Endothelial cell of umbilical vein (primary cell): ENCODE measurements around the gene EXOC6B. TPM values are rescaled to one million over a fixed set of nuclear protein-coding genes. Genes with fewer than 3 reads are reported as not detected.

Source experiments
- BruUV-seq: library from RNA; stranded (reverse); fragments of 400-500 nt; replicated peaks from 2 replicates; lab custom pipeline; 2021; lab: Mats Ljungman, UMichigan
- CTCF ChIA-PET: fragments of 300-600, 350-600 bp; sonication (Branson Sonifier 250); formaldehyde crosslinking; loops from one replicate; lab custom pipeline; 2021; ENCODE audit warnings: antibody characterized with exemption, inconsistent platforms; lab: Charles Lee
- POLR2A ChIA-PET: fragments of 300-600, 350-600 bp; sonication (Branson Sonifier 250); formaldehyde crosslinking; loops from one replicate; lab custom pipeline; 2021; ENCODE audit warnings: antibody characterized with exemption, inconsistent platforms; lab: Charles Lee
- DNase-seq: peaks from one replicate; pipeline ENCODE4 v3.0.0-alpha.2; 2011; ENCODE audit warnings: low read depth, low spot score
- FAIRE-seq: peaks from 2 replicates; lab custom pipeline; 2011; peaks lifted over from hg19 to GRCh38; lab: Jason Lieb, UNC
- H2AFZ ChIP-seq: 2 replicates; pipeline ENCODE4 v1.6.0; 2012; ENCODE audit warnings: low read depth, low read length, control low read depth, inconsistent platforms
- H3K27ac ChIP-seq: 2 replicates; pipeline ENCODE4 v1.5.1; 2011; ENCODE audit warnings: low read depth, mild to moderate bottlenecking, control low read depth, low read length, moderate library complexity; ENCODE audit not compliant: insufficient read depth
- H3K27me3 ChIP-seq, 2 experiments: 2 replicates each; pipeline versions ENCODE4 v1.6.0 to v1.6.1; 2011; ENCODE audit warnings: low read length in 2 of 2, mixed read lengths in 1 of 2; ENCODE audit not compliant: control insufficient read depth in 2 of 2, insufficient read depth in 2 of 2
- H3K36me3 ChIP-seq, 2 experiments: 2 replicates in 1 of 2; 3 replicates in 1 of 2; pipeline ENCODE4 v1.5.1; 2011; ENCODE audit warnings: low read length in 2 of 2, mild to moderate bottlenecking in 1 of 2, moderate library complexity in 1 of 2; ENCODE audit not compliant: control insufficient read depth in 2 of 2, insufficient read depth in 2 of 2; ENCODE audit errors: extremely low read depth in 1 of 2
- H3K4me1 ChIP-seq: 3 replicates; pipeline ENCODE4 v1.5.1; 2011; ENCODE audit warnings: mild to moderate bottlenecking, low read length; ENCODE audit not compliant: control insufficient read depth, insufficient read depth; ENCODE audit errors: extremely low read depth
- H3K4me2 ChIP-seq: 2 replicates; pipeline ENCODE4 v1.6.1; 2011; ENCODE audit warnings: low read length, control low read depth, mixed read lengths; ENCODE audit not compliant: insufficient read depth
- H3K4me3 ChIP-seq, 3 experiments: fragments of 200-600 bp in 1 of 3; sonication (generic), shearing (Covaris generic) in 1 of 3; replicated peaks in 1 of 3; 2 replicates each; pipeline ENCODE4 v1.5.1; 2011 to 2016; ENCODE audit warnings: control low read depth in 3 of 3, low read length in 3 of 3, mild to moderate bottlenecking in 2 of 3, inconsistent platforms in 1 of 3, low read depth in 1 of 3, moderate library complexity in 1 of 3; ENCODE audit not compliant: insufficient read depth in 1 of 3
- H3K79me2 ChIP-seq: 2 replicates; pipeline ENCODE4 v1.6.0; 2012; ENCODE audit warnings: low read length, inconsistent platforms; ENCODE audit not compliant: control insufficient read depth, insufficient read depth
- H3K9ac ChIP-seq: replicated peaks from 2 replicates; pipeline ENCODE3; 2011; ENCODE audit warnings: low read length, control low read depth; ENCODE audit not compliant: insufficient read depth; ENCODE audit errors: extremely low read depth
- H3K9me1 ChIP-seq: replicated peaks from 3 replicates; pipeline ENCODE4 v1.6.0; 2011; ENCODE audit warnings: mild to moderate bottlenecking, low read length; ENCODE audit not compliant: control insufficient read depth, insufficient read depth; ENCODE audit errors: extremely low read depth
- H3K9me3 ChIP-seq: replicated peaks from 2 replicates; pipeline ENCODE4 v1.5.1; 2012; ENCODE audit warnings: low read length, inconsistent platforms; ENCODE audit not compliant: control insufficient read depth, insufficient read depth
- H4K20me1 ChIP-seq: replicated peaks from 2 replicates; pipeline ENCODE3; 2011; ENCODE audit warnings: mild to moderate bottlenecking, low read length; ENCODE audit not compliant: control insufficient read depth, insufficient read depth; ENCODE audit errors: extremely low read depth
- EZH2 ChIP-seq: IDR thresholded peaks from 2 replicates; pipeline ENCODE4 v1.6.1; 2012; ENCODE audit warnings: borderline replicate concordance, low read depth, mild to moderate bottlenecking, moderate library complexity, low read length, inconsistent platforms; ENCODE audit not compliant: severe bottlenecking
- FOS ChIP-seq: IDR thresholded peaks from 2 replicates; pipeline ENCODE4 v1.6.1; 2011; ENCODE audit warnings: mild to moderate bottlenecking, low read length, moderate library complexity, borderline replicate concordance; ENCODE audit not compliant: insufficient read depth
- GATA2 ChIP-seq: IDR thresholded peaks from 2 replicates; pipeline ENCODE4 v1.7.0; 2011; ENCODE audit warnings: low read depth, mild to moderate bottlenecking, moderate library complexity, mixed read lengths, low read length; ENCODE audit not compliant: insufficient read length, insufficient read depth
- MYC ChIP-seq: IDR thresholded peaks from one replicate; pipeline ENCODE4 v1.6.1; 2011; ENCODE audit warnings: mild to moderate bottlenecking, low read depth, low read length
- POLR2A ChIP-seq: IDR thresholded peaks from 2 replicates; pipeline ENCODE4 v1.6.1; 2012; ENCODE audit warnings: low read depth, mild to moderate bottlenecking, control low read depth, low read length
- POLR2AphosphoS5 ChIP-seq: IDR thresholded peaks from 2 replicates; pipeline ENCODE4 v1.6.1; 2012; ENCODE audit warnings: low read depth, mild to moderate bottlenecking, control low read depth, low read length, moderate library complexity; ENCODE audit not compliant: insufficient read depth
- dilution Hi-C: fragments of 300-500 bp; cut with MboI; formaldehyde crosslinking; loops from one replicate; pipeline ENCODE4 v1.15.0; 2019; ENCODE audit warnings: low sequenced_read_pairs; ENCODE audit not compliant: extremely low pct_ligation_motif_present
- intact Hi-C: fragments of 100-400 bp; cut with micrococcal nuclease; formaldehyde crosslinking; loops from one replicate; pipeline ENCODE4 v1.10.0; 2022
- polyA plus RNA-seq, 4 experiments: library from polyadenylated mRNA; depleted of rRNA in 3 of 4; stranded (reverse) in 3 of 4; unstranded in 1 of 4; fragments of >200 nt; gene quantifications; 2 replicates each; pipeline versions ENCODE4 v1.2.1 to v1.2.3, GENCODE V29; 2011 to 2012; ENCODE audit warnings: missing spikeins in 1 of 4
- total RNA-seq: library from RNA; stranded (reverse); gene quantifications from 2 replicates; pipeline ENCODE4 v1.2.3, GENCODE V29; 2021
- TF ChIP-seq, protein P1 (sequence below), 2 donors: IDR thresholded peaks; 1 replicate in 1 of 2; 2 replicates in 1 of 2; pipeline ENCODE4 v1.5.1; 2011; ENCODE audit warnings: low read length in 2 of 2, mild to moderate bottlenecking in 2 of 2, moderate library complexity in 2 of 2, control low read depth in 1 of 2, inconsistent platforms in 1 of 2, low read depth in 1 of 2; ENCODE audit not compliant: insufficient read depth in 1 of 2; ENCODE audit errors: extremely low read depth in 1 of 2
- TF ChIP-seq, protein P2 (sequence below): IDR thresholded peaks from 2 replicates; pipeline ENCODE4 v1.6.1; 2011; ENCODE audit not compliant: insufficient read depth, insufficient read length

Gene EXOC6B
- total and polyA plus RNA-seq, 2 donors (not counting 3 experiments of a cell fraction or from before 2014, with no cell fraction given) = 10.8 to 34.8 TPM

DNA sequence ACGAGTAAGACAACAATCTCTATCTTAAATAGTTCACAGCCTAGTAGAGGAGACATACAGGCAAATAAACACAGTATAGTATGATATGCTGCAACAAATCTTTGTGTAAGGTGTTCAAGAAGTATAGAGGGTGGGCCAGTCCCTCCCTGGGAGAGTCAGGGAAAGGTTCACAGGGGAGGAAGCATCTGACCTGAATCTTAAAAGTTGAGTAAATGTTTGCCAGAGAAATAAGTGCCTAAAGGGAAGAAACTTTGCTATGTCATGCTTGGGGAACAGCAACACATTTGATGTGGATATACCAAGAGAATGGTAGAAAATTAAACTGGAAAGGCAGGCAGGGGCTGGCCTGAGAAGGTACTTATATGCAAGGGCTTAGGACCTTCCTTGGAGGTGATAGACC is 552.4 kb downstream of the EXOC6B start:
- no peak overlapping the region for H3K4me2 ChIP-seq
- H3K9me1 ChIP-seq = no peaks in the 10 kb centered on the region
- H3K27ac ChIP-seq = no peak overlapping the region
- ChIA-PET POLR2A (no interaction called here), CTCF (no interaction called here)
- no peaks in the 10 kb centered on the region for H3K9me3 ChIP-seq
- H4K20me1 ChIP-seq = no peaks in the 10 kb centered on the region
- DNase-seq (no peak), FAIRE-seq (no peak)
- H2AFZ ChIP-seq = no peak overlapping the region
- no peaks in the 10 kb centered on the region for H3K27me3 ChIP-seq
- H3K4me1 ChIP-seq = peaks cover 6% of the 10 kb centered on the region
- TF ChIP-seq, protein P1, sequence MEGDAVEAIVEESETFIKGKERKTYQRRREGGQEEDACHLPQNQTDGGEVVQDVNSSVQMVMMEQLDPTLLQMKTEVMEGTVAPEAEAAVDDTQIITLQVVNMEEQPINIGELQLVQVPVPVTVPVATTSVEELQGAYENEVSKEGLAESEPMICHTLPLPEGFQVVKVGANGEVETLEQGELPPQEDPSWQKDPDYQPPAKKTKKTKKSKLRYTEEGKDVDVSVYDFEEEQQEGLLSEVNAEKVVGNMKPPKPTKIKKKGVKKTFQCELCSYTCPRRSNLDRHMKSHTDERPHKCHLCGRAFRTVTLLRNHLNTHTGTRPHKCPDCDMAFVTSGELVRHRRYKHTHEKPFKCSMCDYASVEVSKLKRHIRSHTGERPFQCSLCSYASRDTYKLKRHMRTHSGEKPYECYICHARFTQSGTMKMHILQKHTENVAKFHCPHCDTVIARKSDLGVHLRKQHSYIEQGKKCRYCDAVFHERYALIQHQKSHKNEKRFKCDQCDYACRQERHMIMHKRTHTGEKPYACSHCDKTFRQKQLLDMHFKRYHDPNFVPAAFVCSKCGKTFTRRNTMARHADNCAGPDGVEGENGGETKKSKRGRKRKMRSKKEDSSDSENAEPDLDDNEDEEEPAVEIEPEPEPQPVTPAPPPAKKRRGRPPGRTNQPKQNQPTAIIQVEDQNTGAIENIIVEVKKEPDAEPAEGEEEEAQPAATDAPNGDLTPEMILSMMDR (IDR thresholded peaks at IDR 0.05; ENCODE audit: extremely low read depth in 1 of 2, insufficient read depth in 1 of 2, low read depth in 1 of 2, low read length in 2 of 2) = no peak
- TF ChIP-seq MYC = no peak
- TF ChIP-seq, protein P2, sequence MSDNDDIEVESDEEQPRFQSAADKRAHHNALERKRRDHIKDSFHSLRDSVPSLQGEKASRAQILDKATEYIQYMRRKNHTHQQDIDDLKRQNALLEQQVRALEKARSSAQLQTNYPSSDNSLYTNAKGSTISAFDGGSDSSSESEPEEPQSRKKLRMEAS = no peak
- TF ChIP-seq GATA2 = no peak
- TF ChIP-seq FOS = no peak
- no peak for TF ChIP-seq POLR2A
- no peak for TF ChIP-seq EZH2
- TF ChIP-seq POLR2AphosphoS5 = no peak
- H3K4me3 ChIP-seq = no peak overlapping the region
- dilution Hi-C loops = no loop called here
- H3K9ac ChIP-seq = no peak overlapping the region
- intact Hi-C loops = no loop called here
- no peaks in the 10 kb centered on the region for H3K36me3 ChIP-seq
- no TSS peak for BruUV-seq
- no peaks in the 10 kb centered on the region for H3K79me2 ChIP-seq
